Heart left ventricle (tissue), 16 donors: ENCODE measurements around the gene DPY19L1. TPM values are rescaled to one million over a fixed set of nuclear protein-coding genes. Genes with fewer than 3 reads are reported as not detected.
"Not testable (repeated sequence)": the region's sequence is repeated elsewhere in the genome, so short reads cannot be mapped to it uniquely, and the experiment has no call there.

Experiments used
- ATAC-seq, 4 donors: fragments of 200-7000 bp; cut with Tn5 transposase; one replicate each; pipeline ENCODE4 v1.9.1; 2020 to 2022; ENCODE audit warnings: moderate library complexity in 4 of 4, mild to moderate bottlenecking in 3 of 4, moderate number of reproducible peaks in 1 of 4
- DNase-seq, 5 donors: peaks; one replicate each; pipeline ENCODE4 v3.0.0-alpha.2; 2020
- H3K27ac ChIP-seq, 12 donors: fragments of 200-600 bp; sonication (generic) in 4 of 12; one replicate each; pipeline versions ENCODE4 v1.5.0 to v1.8.0; 2016 to 2022; ENCODE audit warnings: mild to moderate bottlenecking in 2 of 12
- H3K27me3 ChIP-seq, 9 donors: fragments of 200-600 bp; sonication (generic) in 2 of 9; one replicate each; pipeline versions ENCODE4 v1.5.1 to v1.8.0; 2016 to 2022; ENCODE audit warnings: mild to moderate bottlenecking in 3 of 9
- H3K36me3 ChIP-seq, 9 donors: fragments of 200-600 bp; sonication (generic) in 2 of 9; one replicate each; pipeline versions ENCODE4 v1.5.0 to v1.8.0; 2018 to 2022; ENCODE audit warnings: mild to moderate bottlenecking in 2 of 9
- H3K4me1 ChIP-seq, 12 donors: fragments of 200-600 bp; sonication (generic) in 4 of 12; one replicate each; pipeline versions ENCODE4 v1.5.0 to v1.8.0; 2016 to 2022; ENCODE audit warnings: mild to moderate bottlenecking in 3 of 12
- H3K4me3 ChIP-seq, 12 donors: fragments of 200-600 bp; sonication (generic) in 4 of 12; one replicate each; pipeline versions ENCODE4 v1.5.0 to v1.8.0; 2017 to 2022; ENCODE audit warnings: mild to moderate bottlenecking in 9 of 12, moderate library complexity in 4 of 12
- H3K9me3 ChIP-seq, 12 donors: fragments of 200-600 bp; sonication (generic) in 4 of 12; one replicate each; pipeline versions ENCODE4 v1.5.0 to v1.8.0; 2016 to 2022; ENCODE audit warnings: mild to moderate bottlenecking in 1 of 12
- POLR2A ChIP-seq, 2 donors: fragments of 450-650 bp; IDR thresholded peaks; one replicate each; pipeline ENCODE4 v1.6.1; 2017; ENCODE audit warnings: antibody characterized with exemption in 2 of 2, mild to moderate bottlenecking in 2 of 2, moderate library complexity in 2 of 2
- WGBS, 4 donors: extraction: QIAGEN DNeasy Blood & Tissue Kit in 2 of 4; methylation state at CpG; one replicate each; pipeline versions ENCODE4 v1.1.5 to v1.1.7; 2013 to 2018; 5-methylcytosine and 5-hydroxymethylcytosine counted together
- intact Hi-C, 10 donors: fragments of 100-400 bp; cut with DNase I; formaldehyde crosslinking; loops; one replicate each; pipeline versions ENCODE4 v1.11.1 to v1.14.2; 2022
- polyA plus RNA-seq, 2 donors: library from polyadenylated mRNA; stranded (reverse); fragments of 200-250 nt; gene quantifications; one replicate each; pipeline ENCODE4 v1.2.3, GENCODE V29; 2013
- total RNA-seq, 9 donors: library from RNA; depleted of rRNA in 2 of 9; stranded (reverse); fragments of >200 nt in 2 of 9; fragmentation: NEBNext Ultra II Directional in 3 of 9; extraction: Animal tissue kit (Norgen Biotek cat#: 25700) in 3 of 9; gene quantifications; one replicate each; pipeline versions ENCODE4 v1.1.0 to v1.2.4, GENCODE V29; 2016 to 2023
- TF ChIP-seq, protein P1 (sequence below), 12 donors: fragments of 200-600 bp; sonication (generic) in 4 of 12; IDR thresholded peaks; one replicate each; pipeline versions ENCODE4 v1.5.0 to v1.8.0; 2018 to 2022; ENCODE audit warnings: antibody characterized with exemption in 12 of 12, mild to moderate bottlenecking in 5 of 12
- donor health status: ischemic (EF 13 %, LVEDD 7.1; RV severe dilation, severe dysfunction).
- donor health status: healthy with polysubstance abuse.
- donor health status: DM: no; HTN: yes; CAD: no.
- donor health status: DM: no; HTN: no; CAD: no.
- donor health status: ischemic (EF 25% LVEDD 6.9; RV normal size, moderate dysfunction).
- donor health status: ischemic (EF 25% LVEDD 5.7; RV mildly dilated, moderate dysfunction).
- donor health status: healthy.
- donor health status: DM: yes; HTN: yes; CAD: no.
- donor health status: ischemic (EF 35%, LVEDD 5.7; RV mildly dilated, moderate dysfunction).
- donor health status: nonischemic (EF 11% LVEDD 7.7; RV severe dilation, severe dysfunction).
- donor health status: DM: yes; HTN: yes; CAD: no.
- donor health status: PGD.
- donor health status: ischemic (EF 29% LVEDD 5.4; RV normal size, mild dysfunction).
- donor health status: nonischemic (EF 23%, LVEDD 6.1; RV moderate dilation, normal function).

Gene DPY19L1
- total and polyA plus RNA-seq, 11 donors, result 7.7 to 34.4 (median 22.8) TPM

DNA sequence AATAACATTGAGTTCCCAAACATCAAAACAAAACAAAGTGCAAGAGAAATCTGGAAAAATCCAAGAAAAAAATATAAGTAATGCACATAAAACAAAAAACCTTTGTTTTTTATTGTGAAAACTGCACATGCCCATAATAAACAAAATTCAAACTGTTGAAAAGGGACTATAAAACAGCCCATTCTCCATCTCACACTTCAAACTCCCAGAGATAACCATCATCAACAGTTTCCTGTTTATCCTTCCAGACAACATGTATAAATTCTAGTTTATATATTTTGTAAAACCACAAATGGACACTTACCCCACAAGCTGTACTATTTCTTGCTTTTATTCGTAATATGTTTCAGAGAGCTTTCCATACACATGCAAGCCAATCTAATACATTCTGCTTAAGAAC is 79.3 kb downstream of the DPY19L1 start:
- H3K9me3 ChIP-seq, result peaks cover 0 to 4% (median 0%) of the 10 kb centered on the region in 12 donors
- peaks cover 0 to 9% (median 0%) of the 10 kb centered on the region in 9 donors for H3K36me3 ChIP-seq
- H3K27ac ChIP-seq, result no peak overlapping the region
- WGBS, 4 donors, result 94 to 98% (median 97%) methylated on average over 1 of the region's 1 CpG
- no peaks in the 10 kb centered on the region for H3K4me1 ChIP-seq
- intact Hi-C loops, result no loop called here
- no peak for DNase-seq
- H3K27me3 ChIP-seq, result no peaks in the 10 kb centered on the region
- H3K4me3 ChIP-seq, result no peak overlapping the region
- no peak for ATAC-seq
- TF ChIP-seq, protein P1, sequence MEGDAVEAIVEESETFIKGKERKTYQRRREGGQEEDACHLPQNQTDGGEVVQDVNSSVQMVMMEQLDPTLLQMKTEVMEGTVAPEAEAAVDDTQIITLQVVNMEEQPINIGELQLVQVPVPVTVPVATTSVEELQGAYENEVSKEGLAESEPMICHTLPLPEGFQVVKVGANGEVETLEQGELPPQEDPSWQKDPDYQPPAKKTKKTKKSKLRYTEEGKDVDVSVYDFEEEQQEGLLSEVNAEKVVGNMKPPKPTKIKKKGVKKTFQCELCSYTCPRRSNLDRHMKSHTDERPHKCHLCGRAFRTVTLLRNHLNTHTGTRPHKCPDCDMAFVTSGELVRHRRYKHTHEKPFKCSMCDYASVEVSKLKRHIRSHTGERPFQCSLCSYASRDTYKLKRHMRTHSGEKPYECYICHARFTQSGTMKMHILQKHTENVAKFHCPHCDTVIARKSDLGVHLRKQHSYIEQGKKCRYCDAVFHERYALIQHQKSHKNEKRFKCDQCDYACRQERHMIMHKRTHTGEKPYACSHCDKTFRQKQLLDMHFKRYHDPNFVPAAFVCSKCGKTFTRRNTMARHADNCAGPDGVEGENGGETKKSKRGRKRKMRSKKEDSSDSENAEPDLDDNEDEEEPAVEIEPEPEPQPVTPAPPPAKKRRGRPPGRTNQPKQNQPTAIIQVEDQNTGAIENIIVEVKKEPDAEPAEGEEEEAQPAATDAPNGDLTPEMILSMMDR (IDR thresholded peaks at IDR 0.05), result no peak
- no peak for TF ChIP-seq POLR2A (IDR thresholded peaks at IDR 0.05)

DNA sequence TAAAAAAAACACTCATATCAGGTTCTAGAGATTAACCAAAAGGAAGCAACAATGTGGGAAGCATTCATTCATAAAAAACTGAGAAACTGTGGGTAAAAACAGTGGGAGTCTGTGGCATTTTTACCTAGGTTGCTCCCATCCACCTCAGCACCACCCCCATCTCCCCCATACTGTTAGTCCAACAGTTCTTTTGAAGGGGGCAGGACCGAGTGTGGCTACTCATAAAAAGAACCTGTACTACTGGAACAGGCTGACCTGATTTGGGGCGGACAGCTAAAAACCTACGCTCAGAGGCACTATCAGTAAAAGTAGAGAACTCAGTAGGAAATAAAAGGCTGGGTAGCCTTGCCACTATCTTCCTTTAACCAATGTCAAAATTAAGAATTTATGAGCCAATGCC is 84.5 kb downstream of the DPY19L1 start:
- WGBS, 4 donors, result 91 to 99% (median 95%) methylated on average over 3 of the region's 3 CpGs
- Histone ChIP-seq H3K27ac (no peak overlapping the region), H3K4me3 (no peak overlapping the region), H3K4me1 (no peaks in the 10 kb centered on the region), H3K27me3 (no peaks in the 10 kb centered on the region), H3K36me3 (peaks cover 0 to 14% (median 0%) of the 10 kb centered on the region in 9 donors), H3K9me3 (no peaks in the 10 kb centered on the region)
- DNase-seq (no peak), ATAC-seq (no peak)
- TF ChIP-seq POLR2A (IDR thresholded peaks at IDR 0.05), result no peak
- TF ChIP-seq, protein P1 (IDR thresholded peaks at IDR 0.05), result no peak
- intact Hi-C loops, result no loop called here

DNA sequence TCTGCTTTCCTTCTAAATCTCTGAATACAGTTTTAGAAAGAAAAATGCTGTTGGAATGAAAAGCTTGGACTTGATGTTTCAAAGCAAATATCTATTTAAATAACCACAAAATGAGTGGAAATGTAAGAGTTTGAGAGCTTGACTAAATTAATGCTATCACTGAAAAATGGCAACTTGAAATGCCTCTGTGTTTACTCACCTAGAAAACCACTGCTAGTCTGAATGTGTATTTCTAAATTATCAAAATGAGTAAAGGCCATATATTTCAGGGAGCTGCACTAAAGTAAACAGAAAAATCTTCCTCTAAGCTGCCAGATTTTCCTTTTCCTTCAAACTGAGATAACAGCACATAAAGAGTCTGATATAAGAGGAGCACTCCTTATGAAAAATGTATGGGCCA is 87.9 kb downstream of the DPY19L1 start:
- no peak for ATAC-seq
- Histone ChIP-seq H3K4me3 (no peak overlapping the region), H3K4me1 (peaks cover 0 to 4% (median 0%) of the 10 kb centered on the region in 12 donors), H3K36me3 (peaks cover 0 to 17% (median 0%) of the 10 kb centered on the region in 9 donors), H3K27ac (no peak overlapping the region), H3K9me3 (no peaks in the 10 kb centered on the region), H3K27me3 (no peaks in the 10 kb centered on the region)
- no peak for DNase-seq
- intact Hi-C loops, result no loop called here
- no peak for TF ChIP-seq POLR2A (IDR thresholded peaks at IDR 0.05)
- TF ChIP-seq, protein P1 (IDR thresholded peaks at IDR 0.05), result no peak

DNA sequence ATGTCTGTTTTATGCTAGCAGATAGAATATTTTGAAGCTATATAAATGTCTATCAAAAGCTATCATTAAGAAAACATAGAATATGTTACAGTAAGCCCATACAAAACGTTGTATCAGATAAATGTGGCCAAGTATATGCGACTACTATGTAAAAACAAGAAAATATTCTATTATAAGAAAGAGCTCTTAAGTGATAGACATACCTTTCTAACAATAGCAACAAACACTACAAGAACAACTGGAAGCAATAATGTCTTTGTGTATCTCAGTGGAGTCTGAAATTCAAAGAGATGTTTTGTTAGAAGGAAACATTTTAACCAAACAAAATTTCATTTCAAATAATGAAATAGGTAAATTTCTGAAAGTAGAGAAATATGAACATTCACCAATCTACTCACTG is 89.9 kb downstream of the DPY19L1 start:
- H3K27me3 ChIP-seq, ATAC-seq, intact Hi-C loops, H3K27ac ChIP-seq, H3K4me1 ChIP-seq, H3K9me3 ChIP-seq, H3K4me3 ChIP-seq, DNase-seq: not testable (repeated sequence)
- 35 to 46% (median 40%) methylated on average over 2 of the region's 2 CpGs for WGBS, 4 donors
- peaks cover 0 to 12% (median 0%) of the 10 kb centered on the region in 9 donors for H3K36me3 ChIP-seq

DNA sequence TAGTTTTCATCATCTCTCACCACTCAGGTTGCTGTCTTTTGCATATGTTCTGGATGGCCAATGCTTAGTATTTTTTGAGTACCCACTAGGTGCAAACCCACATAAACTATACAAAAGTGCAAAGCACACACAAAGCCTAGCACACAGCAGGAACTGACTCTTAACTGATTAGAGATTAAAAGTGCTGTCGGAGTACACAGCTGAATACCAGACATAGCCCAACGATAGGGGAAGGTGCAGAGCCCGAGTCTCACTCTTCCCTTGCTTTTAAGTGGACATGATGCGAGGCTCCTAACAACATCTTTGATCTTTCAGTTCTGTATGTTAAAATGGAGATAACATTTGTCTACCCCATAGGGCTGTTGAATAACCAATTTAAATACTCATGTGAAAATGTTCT is 90.8 kb downstream of the DPY19L1 start:
- Histone ChIP-seq H3K4me1 (peaks cover 0 to 4% (median 0%) of the 10 kb centered on the region in 12 donors), H3K27ac (no peak overlapping the region), H3K9me3 (no peaks in the 10 kb centered on the region), H3K4me3 (no peak overlapping the region), H3K36me3 (peaks cover 0 to 14% (median 0%) of the 10 kb centered on the region in 9 donors), H3K27me3 (no peaks in the 10 kb centered on the region)
- intact Hi-C loops, result no loop called here
- 24 to 53% (median 44%) methylated on average over 4 of the region's 4 CpGs for WGBS, 4 donors
- ATAC-seq (no peak), DNase-seq (no peak)
- TF ChIP-seq, protein P1 (IDR thresholded peaks at IDR 0.05), result no peak
- TF ChIP-seq POLR2A (IDR thresholded peaks at IDR 0.05), result no peak

DNA sequence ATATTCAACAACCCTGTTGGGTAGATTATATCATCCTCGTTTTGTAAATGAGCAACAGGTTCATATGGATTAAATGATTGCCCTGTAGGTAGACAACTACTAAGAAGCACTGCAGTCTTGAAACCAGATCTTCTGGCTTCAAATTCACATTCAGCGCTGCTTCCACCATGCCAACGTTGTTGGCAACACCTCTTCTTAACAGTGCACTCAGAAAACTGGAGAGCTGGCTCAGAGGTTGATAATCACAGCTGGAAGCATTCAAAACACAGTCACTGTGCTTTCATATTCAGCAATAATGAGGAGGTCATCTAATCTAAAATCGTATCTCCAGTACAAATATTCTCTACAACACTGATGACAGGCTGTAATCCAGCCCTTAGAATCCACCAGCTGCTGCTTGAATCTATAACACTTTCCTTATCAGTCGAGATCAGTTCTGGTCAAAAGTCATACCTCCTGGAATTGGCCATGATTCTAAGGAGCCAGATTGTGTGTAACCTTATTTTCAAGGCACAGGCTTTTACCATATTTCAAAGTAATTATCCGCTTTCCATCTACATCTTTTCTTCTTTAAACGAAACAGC is 91.3 kb downstream of the DPY19L1 start:
- H3K4me3 ChIP-seq, H3K27me3 ChIP-seq, H3K9me3 ChIP-seq, H3K4me1 ChIP-seq, intact Hi-C loops, DNase-seq, H3K27ac ChIP-seq: not testable (repeated sequence)
- peaks cover 0 to 14% (median 0%) of the 10 kb centered on the region in 9 donors for H3K36me3 ChIP-seq
- 50 to 57% (median 53%) methylated on average over 7 of the region's 7 CpGs for WGBS, 4 donors
- ATAC-seq, result peak in 1 of 4 donors; percentile 49
